ENCODE data around the gene SSBP4.

The SSBP4 gene

DNA sequence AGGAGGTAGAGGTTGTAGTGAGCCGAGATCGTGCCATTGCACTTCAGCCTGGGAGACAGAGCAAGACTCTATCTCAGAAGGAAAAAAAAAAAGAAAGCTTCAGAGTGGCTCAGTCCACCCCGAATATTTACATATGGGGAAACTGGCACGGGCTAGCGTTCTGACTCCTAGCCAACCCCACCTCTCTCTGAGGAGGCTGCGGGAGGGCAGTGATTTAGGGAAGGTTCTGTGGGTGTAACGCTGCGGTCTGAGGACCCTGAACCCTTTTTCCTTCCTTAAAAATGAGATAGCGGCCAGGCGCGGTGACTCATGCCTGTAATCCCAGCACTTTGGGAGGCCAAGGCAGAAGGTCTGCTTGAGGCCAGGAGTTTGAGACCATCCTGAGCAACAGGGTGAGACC is 26.8 kb upstream of the SSBP4 start:
- no peaks in the 10 kb centered on the region for H3K9me2 ChIP-seq (replicated peaks; ENCODE audit: insufficient read depth, low read length)
- no peaks in the 10 kb centered on the region for H3K9me3 ChIP-seq (ENCODE audit: insufficient read depth, low read length)
- no peak overlapping the region for H3K9ac ChIP-seq (ENCODE audit: low read length)
- no peaks in the 10 kb centered on the region for H3F3A ChIP-seq (ENCODE audit: insufficient read depth)
- H2AFZ ChIP-seq (ENCODE audit: low read depth, low read length, severe bottlenecking) = no peak overlapping the region
- H3K36me3 ChIP-seq (ENCODE audit: low read length) = no peaks in the 10 kb centered on the region
- TF ChIP-seq, protein P1, sequence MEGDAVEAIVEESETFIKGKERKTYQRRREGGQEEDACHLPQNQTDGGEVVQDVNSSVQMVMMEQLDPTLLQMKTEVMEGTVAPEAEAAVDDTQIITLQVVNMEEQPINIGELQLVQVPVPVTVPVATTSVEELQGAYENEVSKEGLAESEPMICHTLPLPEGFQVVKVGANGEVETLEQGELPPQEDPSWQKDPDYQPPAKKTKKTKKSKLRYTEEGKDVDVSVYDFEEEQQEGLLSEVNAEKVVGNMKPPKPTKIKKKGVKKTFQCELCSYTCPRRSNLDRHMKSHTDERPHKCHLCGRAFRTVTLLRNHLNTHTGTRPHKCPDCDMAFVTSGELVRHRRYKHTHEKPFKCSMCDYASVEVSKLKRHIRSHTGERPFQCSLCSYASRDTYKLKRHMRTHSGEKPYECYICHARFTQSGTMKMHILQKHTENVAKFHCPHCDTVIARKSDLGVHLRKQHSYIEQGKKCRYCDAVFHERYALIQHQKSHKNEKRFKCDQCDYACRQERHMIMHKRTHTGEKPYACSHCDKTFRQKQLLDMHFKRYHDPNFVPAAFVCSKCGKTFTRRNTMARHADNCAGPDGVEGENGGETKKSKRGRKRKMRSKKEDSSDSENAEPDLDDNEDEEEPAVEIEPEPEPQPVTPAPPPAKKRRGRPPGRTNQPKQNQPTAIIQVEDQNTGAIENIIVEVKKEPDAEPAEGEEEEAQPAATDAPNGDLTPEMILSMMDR (IDR thresholded peaks at IDR 0.05; ENCODE audit: insufficient read depth, low read length, poor library complexity, severe bottlenecking) = no peak
- TF ChIP-seq EZH2phosphoT487 (conservative IDR thresholded peaks at IDR 0.05; ENCODE audit: low read length) = no peak
- H3K4me2 ChIP-seq (ENCODE audit: low read depth, low read length, poor library complexity, severe bottlenecking) = no peak overlapping the region
- no peaks in the 10 kb centered on the region for H4K20me1 ChIP-seq (ENCODE audit: low read depth, low read length)
- no peak overlapping the region for H3K4me3 ChIP-seq (ENCODE audit: insufficient read depth, low read length, poor library complexity, severe bottlenecking)
- H3K27ac ChIP-seq (ENCODE audit: low read depth, low read length) = no peak overlapping the region
- no peaks in the 10 kb centered on the region for H3K79me2 ChIP-seq (ENCODE audit: insufficient read depth, low read length)
- H3K27me3 ChIP-seq (ENCODE audit: low read length) = no peaks in the 10 kb centered on the region; the same call in 1 of the 2 replicates

DNA sequence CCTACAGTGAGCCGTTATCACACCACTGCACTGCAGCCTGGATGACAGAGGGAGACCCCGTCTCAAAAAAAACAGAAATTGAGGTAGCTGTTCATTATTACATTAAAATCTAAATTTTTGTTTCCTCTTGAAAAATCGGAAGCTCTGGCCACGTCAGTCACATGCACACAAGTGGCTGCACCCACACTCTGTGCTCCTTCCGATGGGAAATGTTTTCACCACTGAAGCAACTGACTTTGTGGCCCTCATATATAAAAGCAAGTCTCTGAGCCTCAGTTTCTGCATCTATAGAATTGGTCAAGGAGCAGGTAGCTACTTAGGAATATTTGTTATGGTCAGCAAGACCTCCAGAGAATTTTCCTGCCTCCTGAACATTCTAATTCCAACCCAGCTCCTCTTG is 26.3 kb upstream of the SSBP4 start:
- H3K79me2 ChIP-seq (ENCODE audit: insufficient read depth, low read length) = no peaks in the 10 kb centered on the region
- H3K27me3 ChIP-seq (ENCODE audit: low read length) = no peaks in the 10 kb centered on the region; the same call in 1 of the 2 replicates
- no peaks in the 10 kb centered on the region for H3F3A ChIP-seq (ENCODE audit: insufficient read depth)
- TF ChIP-seq EZH2phosphoT487 (conservative IDR thresholded peaks at IDR 0.05; ENCODE audit: low read length) = no peak
- TF ChIP-seq, protein P1 (IDR thresholded peaks at IDR 0.05; ENCODE audit: insufficient read depth, low read length, poor library complexity, severe bottlenecking) = no peak
- no peaks in the 10 kb centered on the region for H3K36me3 ChIP-seq (ENCODE audit: low read length)
- no peaks in the 10 kb centered on the region for H4K20me1 ChIP-seq (ENCODE audit: low read depth, low read length)
- no peaks in the 10 kb centered on the region for H3K9me3 ChIP-seq (ENCODE audit: insufficient read depth, low read length)
- H3K9me2 ChIP-seq (replicated peaks; ENCODE audit: insufficient read depth, low read length) = no peaks in the 10 kb centered on the region
- H3K27ac ChIP-seq (ENCODE audit: low read depth, low read length) = no peak overlapping the region
- no peak overlapping the region for H2AFZ ChIP-seq (ENCODE audit: low read depth, low read length, severe bottlenecking)
- H3K9ac ChIP-seq (ENCODE audit: low read length) = no peak overlapping the region
- H3K4me3 ChIP-seq (ENCODE audit: insufficient read depth, low read length, poor library complexity, severe bottlenecking) = no peak overlapping the region
- no peak overlapping the region for H3K4me2 ChIP-seq (ENCODE audit: low read depth, low read length, poor library complexity, severe bottlenecking)

DNA sequence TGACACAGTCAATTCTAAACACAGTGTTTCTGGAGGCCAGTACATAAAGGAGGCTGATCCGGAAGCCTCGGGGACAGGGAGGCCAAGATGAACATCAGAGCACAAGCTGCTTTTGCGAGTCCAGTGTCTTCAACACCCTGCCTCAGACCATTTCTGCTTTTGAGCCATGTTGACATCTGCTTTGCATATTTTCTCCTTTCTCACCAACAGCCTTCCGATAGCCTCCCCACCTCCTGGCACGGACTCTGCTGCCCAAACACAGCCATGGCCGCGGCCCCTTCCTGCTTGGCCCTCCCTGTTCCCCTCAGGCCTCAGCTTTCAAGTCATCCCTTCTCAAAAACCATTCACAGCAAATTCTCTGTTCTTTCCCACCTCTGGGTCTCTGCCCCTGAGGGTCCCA is 25.4 kb upstream of the SSBP4 start:
- H3K36me3 ChIP-seq (ENCODE audit: low read length) = no peaks in the 10 kb centered on the region
- H4K20me1 ChIP-seq (ENCODE audit: low read depth, low read length) = no peaks in the 10 kb centered on the region
- no peaks in the 10 kb centered on the region for H3K9me3 ChIP-seq (ENCODE audit: insufficient read depth, low read length)
- no peak overlapping the region for H3K27ac ChIP-seq (ENCODE audit: low read depth, low read length)
- H2AFZ ChIP-seq (ENCODE audit: low read depth, low read length, severe bottlenecking) = no peak overlapping the region
- no peaks in the 10 kb centered on the region for H3K9me2 ChIP-seq (replicated peaks; ENCODE audit: insufficient read depth, low read length)
- H3K9ac ChIP-seq (ENCODE audit: low read length) = no peak overlapping the region
- no peaks in the 10 kb centered on the region; the same call in 1 of the 2 replicates for H3K27me3 ChIP-seq (ENCODE audit: low read length)
- no peak overlapping the region for H3K4me2 ChIP-seq (ENCODE audit: low read depth, low read length, poor library complexity, severe bottlenecking)
- TF ChIP-seq, protein P1 (IDR thresholded peaks at IDR 0.05; ENCODE audit: insufficient read depth, low read length, poor library complexity, severe bottlenecking) = no peak
- TF ChIP-seq EZH2phosphoT487 (conservative IDR thresholded peaks at IDR 0.05; ENCODE audit: low read length) = no peak
- H3K4me3 ChIP-seq (ENCODE audit: insufficient read depth, low read length, poor library complexity, severe bottlenecking) = no peak overlapping the region
- H3F3A ChIP-seq (ENCODE audit: insufficient read depth) = no peaks in the 10 kb centered on the region
- H3K79me2 ChIP-seq (ENCODE audit: insufficient read depth, low read length) = no peaks in the 10 kb centered on the region

All from SU-DHL-6 (cell line).